AG04449 (cell line): ENCODE data around the gene NTRK3.
"Not testable (repeated sequence)": the region's sequence is repeated elsewhere in the genome, so short reads cannot be mapped to it uniquely, and the experiment has no call there.

ENCODE experiments used
- CTCF ChIA-PET: fragments of 350-600 bp; formaldehyde crosslinking; extraction: SDS; loops from one replicate; lab custom pipeline; 2021; ENCODE audit warnings: antibody characterized with exemption; lab: Yijun Ruan, JAX
- POLR2A ChIA-PET: fragments of 400-600, 350-600 bp; formaldehyde crosslinking; extraction: SDS; loops from one replicate; lab custom pipeline; 2020; ENCODE audit warnings: antibody characterized with exemption, inconsistent platforms; lab: Yijun Ruan, JAX
- DNase-seq: peaks from one replicate; pipeline ENCODE4 v3.0.0-alpha.2; 2010; ENCODE audit warnings: low read depth, low spot score
- H3K4me3 ChIP-seq: 2 replicates; pipeline ENCODE4 v1.5.1; 2011; ENCODE audit warnings: low read depth, mild to moderate bottlenecking, control low read depth, low read length
- TF ChIP-seq, protein P1 (sequence below): IDR thresholded peaks from one replicate; pipeline ENCODE4 v1.5.1; 2011; ENCODE audit warnings: mild to moderate bottlenecking, moderate library complexity, low read length, control low read depth, inconsistent platforms; ENCODE audit not compliant: insufficient read depth; ENCODE audit errors: missing control alignments

Gene NTRK3

DNA sequence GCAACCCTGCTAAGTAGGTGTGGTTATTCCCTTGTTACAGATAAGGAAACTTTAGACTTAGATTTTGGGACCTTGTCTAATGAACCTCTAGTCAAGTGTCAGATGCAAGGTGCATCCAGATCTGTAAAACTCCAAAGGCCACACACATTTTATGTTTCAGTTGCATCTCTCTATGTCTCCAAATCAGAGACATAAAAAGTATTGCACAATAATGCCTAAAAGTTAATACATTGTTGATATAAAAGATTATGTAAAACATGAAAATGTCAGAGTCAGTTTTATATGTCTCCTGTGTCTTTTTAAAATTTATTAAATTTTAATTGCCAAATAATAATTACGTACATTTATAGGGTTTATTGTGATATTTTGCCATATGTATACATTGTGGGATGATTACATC, 408.5 kb downstream of the NTRK3 start:
- H3K4me3 ChIP-seq = no peak overlapping the region
- DNase-seq = no peak
- ChIA-PET CTCF (no interaction called here), POLR2A (no interaction called here)
- TF ChIP-seq, protein P1, sequence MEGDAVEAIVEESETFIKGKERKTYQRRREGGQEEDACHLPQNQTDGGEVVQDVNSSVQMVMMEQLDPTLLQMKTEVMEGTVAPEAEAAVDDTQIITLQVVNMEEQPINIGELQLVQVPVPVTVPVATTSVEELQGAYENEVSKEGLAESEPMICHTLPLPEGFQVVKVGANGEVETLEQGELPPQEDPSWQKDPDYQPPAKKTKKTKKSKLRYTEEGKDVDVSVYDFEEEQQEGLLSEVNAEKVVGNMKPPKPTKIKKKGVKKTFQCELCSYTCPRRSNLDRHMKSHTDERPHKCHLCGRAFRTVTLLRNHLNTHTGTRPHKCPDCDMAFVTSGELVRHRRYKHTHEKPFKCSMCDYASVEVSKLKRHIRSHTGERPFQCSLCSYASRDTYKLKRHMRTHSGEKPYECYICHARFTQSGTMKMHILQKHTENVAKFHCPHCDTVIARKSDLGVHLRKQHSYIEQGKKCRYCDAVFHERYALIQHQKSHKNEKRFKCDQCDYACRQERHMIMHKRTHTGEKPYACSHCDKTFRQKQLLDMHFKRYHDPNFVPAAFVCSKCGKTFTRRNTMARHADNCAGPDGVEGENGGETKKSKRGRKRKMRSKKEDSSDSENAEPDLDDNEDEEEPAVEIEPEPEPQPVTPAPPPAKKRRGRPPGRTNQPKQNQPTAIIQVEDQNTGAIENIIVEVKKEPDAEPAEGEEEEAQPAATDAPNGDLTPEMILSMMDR = no peak

DNA sequence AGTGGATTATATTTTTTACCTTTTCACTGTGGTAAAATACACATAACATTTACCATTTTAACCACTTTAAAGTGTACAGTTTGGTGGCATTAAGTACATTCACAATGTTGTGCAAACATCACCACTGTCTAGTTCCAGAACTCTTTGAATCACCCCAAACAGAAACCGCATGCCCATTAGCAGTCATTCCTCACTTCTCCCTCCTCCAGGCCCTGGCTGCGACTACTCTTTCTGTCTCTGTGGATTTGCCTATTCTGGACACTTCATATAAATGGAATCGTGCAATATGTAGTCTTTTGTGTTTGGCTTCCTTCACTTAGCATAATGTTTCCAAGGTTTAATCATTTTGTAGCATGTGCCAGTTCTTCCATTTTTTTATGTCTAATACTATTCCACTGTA, 409.8 kb downstream of the NTRK3 start:
- ChIA-PET POLR2A (no interaction called here), CTCF (no interaction called here)
- TF ChIP-seq, protein P1 = no peak
- no peak overlapping the region for H3K4me3 ChIP-seq
- no peak for DNase-seq

DNA sequence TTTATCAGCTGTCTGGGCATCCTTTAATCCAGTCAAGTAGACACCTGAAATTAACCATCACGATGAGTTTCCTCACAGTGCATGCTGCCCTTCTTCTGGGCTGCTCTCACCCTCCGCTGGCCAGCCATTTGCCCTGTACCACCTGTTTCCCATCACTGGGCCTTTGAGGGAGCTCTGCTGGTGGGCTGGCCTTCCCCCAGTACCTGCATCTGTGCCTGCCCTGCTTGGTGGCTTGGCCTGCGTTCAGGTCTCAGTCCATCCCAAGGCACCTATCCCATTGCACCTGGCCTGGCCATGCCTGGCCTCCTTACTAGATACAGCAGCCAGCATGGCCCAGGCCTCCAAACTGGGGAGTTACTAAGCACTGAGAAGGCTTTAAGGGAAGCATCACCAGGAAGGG, 413.2 kb downstream of the NTRK3 start:
- TF ChIP-seq, protein P1 = no peak
- CTCF ChIA-PET = no interaction called here
- no peak overlapping the region for H3K4me3 ChIP-seq
- no peak for DNase-seq
- POLR2A ChIA-PET = no interaction called here

DNA sequence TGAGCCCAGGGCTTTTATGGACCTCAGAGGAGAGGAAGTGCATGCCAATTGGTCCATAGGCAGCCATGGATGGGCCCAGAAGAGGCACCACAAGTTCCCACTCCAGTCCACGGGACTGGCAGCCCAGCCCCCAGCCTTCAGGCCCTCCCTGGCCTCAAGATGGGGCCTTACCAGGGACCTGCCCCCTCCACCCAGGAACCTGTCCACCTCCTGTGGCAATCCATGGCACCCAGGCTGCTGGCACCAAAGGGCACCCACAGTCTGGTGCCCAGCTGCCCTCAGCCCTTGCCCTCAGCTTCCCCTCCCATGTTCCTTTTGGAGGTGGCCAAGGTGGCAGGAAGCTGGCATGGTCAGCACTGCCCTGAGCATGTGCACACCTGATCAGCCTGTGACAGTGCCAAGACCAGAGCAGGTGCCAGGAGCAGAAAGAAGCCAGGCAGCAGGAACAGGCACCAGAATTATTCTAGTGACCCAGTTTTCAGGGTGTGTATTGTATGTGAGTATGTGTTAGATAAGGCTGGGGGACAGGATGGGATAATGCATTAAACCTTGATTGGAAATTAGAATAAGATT, 415.0 kb downstream of the NTRK3 start:
- TF ChIP-seq, protein P1 = no peak
- CTCF ChIA-PET = no interaction called here
- POLR2A ChIA-PET = no interaction called here
- H3K4me3 ChIP-seq = no peak overlapping the region
- no peak for DNase-seq

DNA sequence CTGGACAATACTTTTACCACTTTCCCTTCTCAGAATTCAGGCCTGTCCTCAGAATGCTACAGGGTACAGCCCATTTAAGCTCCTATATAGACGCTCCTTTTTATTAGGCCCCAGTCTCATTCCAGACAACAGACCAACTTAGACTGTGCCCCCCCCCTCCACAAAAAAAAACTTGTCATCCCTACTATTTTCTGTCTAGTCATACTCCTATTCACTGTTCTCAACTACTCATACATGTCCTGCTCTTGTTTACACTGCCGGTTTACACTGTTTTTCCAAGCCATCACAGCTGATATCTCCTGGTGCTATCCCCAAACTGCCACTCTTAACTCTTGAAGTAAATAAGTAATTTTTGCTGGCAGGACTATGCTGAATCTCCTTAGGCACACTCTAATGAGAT, 420.7 kb downstream of the NTRK3 start:
- CTCF ChIA-PET, POLR2A ChIA-PET, H3K4me3 ChIP-seq, DNase-seq: not testable (repeated sequence)

DNA sequence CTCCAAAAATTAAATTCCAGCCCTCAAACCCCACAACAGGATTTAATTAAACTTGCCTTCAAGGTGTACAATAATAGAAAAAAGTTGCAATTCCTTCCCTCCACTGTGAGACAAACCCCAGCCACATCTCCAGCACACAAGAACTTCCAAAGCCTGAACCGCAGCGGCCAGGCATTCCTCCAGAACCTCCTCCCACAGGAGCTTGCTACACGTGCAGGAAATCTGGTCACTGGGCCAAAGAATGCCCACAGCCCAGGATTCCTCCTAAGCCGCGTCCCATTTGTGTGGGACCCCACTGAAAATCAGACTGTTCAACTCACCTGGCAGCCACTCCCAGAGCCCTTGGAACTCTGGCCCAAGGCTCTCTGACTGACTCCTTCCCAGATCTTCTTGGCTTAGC, 423.2 kb downstream of the NTRK3 start:
- DNase-seq, POLR2A ChIA-PET, H3K4me3 ChIP-seq, CTCF ChIA-PET: not testable (repeated sequence)

DNA sequence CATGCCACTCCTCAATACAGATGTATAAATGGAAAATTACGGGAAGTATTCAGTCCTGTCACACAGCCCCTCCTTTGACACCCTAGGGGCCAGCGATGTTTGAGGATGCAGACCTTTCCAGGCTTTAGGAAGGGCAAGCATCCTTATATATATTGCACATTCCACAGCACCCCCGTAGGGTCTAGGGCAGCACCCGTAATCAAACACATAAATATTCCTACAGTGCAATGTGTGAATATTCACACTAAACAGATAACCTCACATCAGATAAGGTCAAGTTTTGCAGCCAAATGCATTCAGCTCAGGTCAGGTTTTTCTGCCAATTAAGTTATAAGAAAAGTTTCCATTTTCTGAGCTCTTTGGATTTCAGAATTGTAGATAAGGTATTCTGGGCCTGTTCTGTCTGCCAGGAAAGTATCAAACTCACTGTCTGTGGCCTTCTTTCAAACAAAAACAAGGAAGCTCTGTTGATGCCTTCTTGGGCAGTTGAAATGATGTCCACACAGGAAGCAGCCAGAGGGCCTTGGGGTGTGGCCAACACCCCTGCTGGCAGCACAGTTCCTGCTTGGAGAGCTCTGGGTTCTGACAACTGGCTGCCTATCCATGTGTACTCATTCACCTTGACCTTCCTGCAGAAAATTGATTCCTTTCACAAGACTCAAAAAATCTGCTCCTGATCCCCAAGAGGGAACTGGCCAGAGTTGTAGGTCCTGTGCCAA, 427.0 kb downstream of the NTRK3 start:
- TF ChIP-seq, protein P1 = no peak
- H3K4me3 ChIP-seq = no peak overlapping the region
- ChIA-PET CTCF (no interaction called here), POLR2A (no interaction called here)
- no peak for DNase-seq
